Measurements from ENCODE around the gene HNRNPK. TPM values are rescaled to one million over a fixed set of nuclear protein-coding genes. Genes with fewer than 3 reads are reported as not detected.

Gene HNRNPK
- total and polyA plus RNA-seq, 4 donors = 137 to 403 (median 231) TPM

GRCh38 chr9:83962165-83962564 lies 17.9 kb downstream of the HNRNPK start (continued):
- TF ChIP-seq, protein P1, sequence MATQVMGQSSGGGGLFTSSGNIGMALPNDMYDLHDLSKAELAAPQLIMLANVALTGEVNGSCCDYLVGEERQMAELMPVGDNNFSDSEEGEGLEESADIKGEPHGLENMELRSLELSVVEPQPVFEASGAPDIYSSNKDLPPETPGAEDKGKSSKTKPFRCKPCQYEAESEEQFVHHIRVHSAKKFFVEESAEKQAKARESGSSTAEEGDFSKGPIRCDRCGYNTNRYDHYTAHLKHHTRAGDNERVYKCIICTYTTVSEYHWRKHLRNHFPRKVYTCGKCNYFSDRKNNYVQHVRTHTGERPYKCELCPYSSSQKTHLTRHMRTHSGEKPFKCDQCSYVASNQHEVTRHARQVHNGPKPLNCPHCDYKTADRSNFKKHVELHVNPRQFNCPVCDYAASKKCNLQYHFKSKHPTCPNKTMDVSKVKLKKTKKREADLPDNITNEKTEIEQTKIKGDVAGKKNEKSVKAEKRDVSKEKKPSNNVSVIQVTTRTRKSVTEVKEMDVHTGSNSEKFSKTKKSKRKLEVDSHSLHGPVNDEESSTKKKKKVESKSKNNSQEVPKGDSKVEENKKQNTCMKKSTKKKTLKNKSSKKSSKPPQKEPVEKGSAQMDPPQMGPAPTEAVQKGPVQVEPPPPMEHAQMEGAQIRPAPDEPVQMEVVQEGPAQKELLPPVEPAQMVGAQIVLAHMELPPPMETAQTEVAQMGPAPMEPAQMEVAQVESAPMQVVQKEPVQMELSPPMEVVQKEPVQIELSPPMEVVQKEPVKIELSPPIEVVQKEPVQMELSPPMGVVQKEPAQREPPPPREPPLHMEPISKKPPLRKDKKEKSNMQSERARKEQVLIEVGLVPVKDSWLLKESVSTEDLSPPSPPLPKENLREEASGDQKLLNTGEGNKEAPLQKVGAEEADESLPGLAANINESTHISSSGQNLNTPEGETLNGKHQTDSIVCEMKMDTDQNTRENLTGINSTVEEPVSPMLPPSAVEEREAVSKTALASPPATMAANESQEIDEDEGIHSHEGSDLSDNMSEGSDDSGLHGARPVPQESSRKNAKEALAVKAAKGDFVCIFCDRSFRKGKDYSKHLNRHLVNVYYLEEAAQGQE (IDR thresholded peaks at IDR 0.05) = peak; percentile 20

- H3K27ac ChIP-seq (ENCODE audit: low read depth in 1 of 2, low read length in 2 of 2) = no peak overlapping the region
- H3K36me3 ChIP-seq (ENCODE audit: control insufficient read depth in 4 of 4, insufficient read depth in 3 of 4, low read depth in 1 of 4, low read length in 3 of 4) = no peaks in the 10 kb centered on the region
- no peaks in the 10 kb centered on the region for H3K27me3 ChIP-seq (ENCODE audit: control insufficient read depth in 4 of 4, insufficient read depth in 4 of 4, low read length in 3 of 4)
- no peak overlapping the region for H3K9ac ChIP-seq (ENCODE audit: low read depth in 1 of 2, low read length in 2 of 2)
- H3K9me3 ChIP-seq (ENCODE audit: control insufficient read depth in 4 of 4, low read length in 3 of 4) = no peaks in the 10 kb centered on the region
- no peak overlapping the region for H3K4me3 ChIP-seq (ENCODE audit: low read depth in 1 of 3, low read length in 3 of 3)
- DNase-seq (ENCODE audit: low spot score) = no peak
- WGBS = 90% methylated on average over 5 of the region's 5 CpGs
- TF ChIP-seq RXRA (IDR thresholded peaks at IDR 0.05) = no peak
- TF ChIP-seq, protein P1 (IDR thresholded peaks at IDR 0.05) = no peak
- H3K4me1 ChIP-seq (ENCODE audit: control insufficient read depth in 4 of 4, insufficient read depth in 4 of 4, low read length in 3 of 4) = peaks cover 4 to 18% (median 12%) of the 10 kb centered on the region in 4 donors
Observed at GRCh38 chr9:83960991-83961390, 19.0 kb downstream of the HNRNPK start.

DNA sequence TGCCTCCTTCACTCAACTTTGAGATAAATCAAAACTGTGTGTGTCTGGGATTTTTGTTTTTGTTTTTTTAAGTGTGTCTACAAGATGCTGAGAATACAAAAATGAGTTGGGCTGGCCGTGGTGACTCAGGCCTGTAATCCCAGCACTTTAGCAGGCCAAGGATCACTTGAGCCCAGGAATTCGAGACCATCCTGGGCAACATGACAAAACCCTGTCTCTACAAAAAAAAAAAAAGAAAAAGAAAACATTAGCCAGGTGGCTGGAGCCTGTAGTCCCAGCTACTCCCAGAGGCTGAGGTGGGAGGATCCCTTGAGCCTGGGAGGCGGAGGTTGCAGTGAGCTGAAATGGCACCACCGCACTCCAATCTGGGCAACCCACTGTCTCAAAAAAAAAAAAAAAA lies 21.0 kb downstream of the HNRNPK start:
- Histone ChIP-seq H3K4me3 (ENCODE audit: low read depth in 1 of 3, low read length in 3 of 3) (no peak overlapping the region), H3K27ac (ENCODE audit: low read depth in 1 of 2, low read length in 2 of 2) (no peak overlapping the region), H3K9me3 (ENCODE audit: control insufficient read depth in 4 of 4, low read length in 3 of 4) (no peaks in the 10 kb centered on the region), H3K9ac (ENCODE audit: low read depth in 1 of 2, low read length in 2 of 2) (no peak overlapping the region), H3K27me3 (ENCODE audit: control insufficient read depth in 4 of 4, insufficient read depth in 4 of 4, low read length in 3 of 4) (no peaks in the 10 kb centered on the region), H3K36me3 (ENCODE audit: control insufficient read depth in 4 of 4, insufficient read depth in 3 of 4, low read depth in 1 of 4, low read length in 3 of 4) (no peaks in the 10 kb centered on the region), H3K4me1 (ENCODE audit: control insufficient read depth in 4 of 4, insufficient read depth in 4 of 4, low read length in 3 of 4) (peaks cover 7 to 27% (median 16%) of the 10 kb centered on the region in 4 donors)
- peak in 1 of 2 donors; percentile 20 for TF ChIP-seq HNF4A (conservative IDR thresholded peaks at IDR 0.05)
- TF ChIP-seq, protein P2, sequence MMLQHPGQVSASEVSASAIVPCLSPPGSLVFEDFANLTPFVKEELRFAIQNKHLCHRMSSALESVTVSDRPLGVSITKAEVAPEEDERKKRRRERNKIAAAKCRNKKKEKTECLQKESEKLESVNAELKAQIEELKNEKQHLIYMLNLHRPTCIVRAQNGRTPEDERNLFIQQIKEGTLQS (IDR thresholded peaks at IDR 0.05) = no peak
- DNase-seq (ENCODE audit: low spot score) = no peak
- WGBS = 62% methylated on average over 4 of the region's 4 CpGs

- TF ChIP-seq RAD21 (IDR thresholded peaks at IDR 0.05) = no peak
- no peak for TF ChIP-seq FOXA1 (IDR thresholded peaks at IDR 0.05)
- no peak for TF ChIP-seq ZBTB33 (IDR thresholded peaks at IDR 0.05)
- TF ChIP-seq EGR1 (IDR thresholded peaks at IDR 0.05; ENCODE audit: low read depth in 2 of 2) = no peak
- TF ChIP-seq HNF4G (IDR thresholded peaks at IDR 0.05) = no peak
- TF ChIP-seq, protein P3, sequence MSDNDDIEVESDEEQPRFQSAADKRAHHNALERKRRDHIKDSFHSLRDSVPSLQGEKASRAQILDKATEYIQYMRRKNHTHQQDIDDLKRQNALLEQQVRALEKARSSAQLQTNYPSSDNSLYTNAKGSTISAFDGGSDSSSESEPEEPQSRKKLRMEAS (IDR thresholded peaks at IDR 0.05) = no peak
- TF ChIP-seq RXRA (IDR thresholded peaks at IDR 0.05) = no peak
- no peak for TF ChIP-seq SP1 (IDR thresholded peaks at IDR 0.05)
- 30% methylated on average over 4 of the region's 4 CpGs for WGBS
- H3K9ac ChIP-seq (ENCODE audit: low read depth in 1 of 2, low read length in 2 of 2) = peak overlapping the region; percentile 61 to 80
- H3K9me3 ChIP-seq (ENCODE audit: control insufficient read depth in 4 of 4, low read length in 3 of 4) = no peaks in the 10 kb centered on the region
- no peak for DNase-seq (ENCODE audit: low spot score)
- H3K36me3 ChIP-seq (ENCODE audit: control insufficient read depth in 4 of 4, insufficient read depth in 3 of 4, low read depth in 1 of 4, low read length in 3 of 4) = no peaks in the 10 kb centered on the region
- H3K27ac ChIP-seq (ENCODE audit: low read depth in 1 of 2, low read length in 2 of 2) = peak overlapping the region; percentile 73 to 79
- no peaks in the 10 kb centered on the region for H3K27me3 ChIP-seq (ENCODE audit: control insufficient read depth in 4 of 4, insufficient read depth in 4 of 4, low read length in 3 of 4)
- peak overlapping the region; percentile 75 to 91 (median 86) for H3K4me3 ChIP-seq (ENCODE audit: low read depth in 1 of 3, low read length in 3 of 3)
- H3K4me1 ChIP-seq (ENCODE audit: control insufficient read depth in 4 of 4, insufficient read depth in 4 of 4, low read length in 3 of 4) = peaks cover 2 to 23% (median 12%) of the 10 kb centered on the region in 4 donors
Observed at GRCh38 chr9:83957248-83957513, 22.8 kb downstream of the HNRNPK start.

Measured in liver (tissue), 9 donors.